HCT116 (cell line): Measurements from ENCODE around the gene MBD3L1. TPM values are rescaled to one million over a fixed set of nuclear protein-coding genes. Genes with fewer than 3 reads are reported as not detected.
A peak's percentile ranks its signal among the peaks of the same experiment; 100 is the strongest.

ENCODE experiments used
- ATAC-seq: fragments of 200-7000 bp; cut with Tn5 transposase; 2 replicates; pipeline ENCODE4 v1.9.1; 2020; ENCODE audit warnings: mild to moderate bottlenecking, moderate library complexity
- BruUV-seq: library from RNA; stranded (reverse); fragments of 400-500 nt; replicated peaks from 2 replicates; lab custom pipeline; 2021; lab: Mats Ljungman, UMichigan
- CTCF ChIA-PET: fragments of 300-600 bp; sonication (Branson Sonifier 250); formaldehyde crosslinking; loops from one replicate; lab custom pipeline; 2021; ENCODE audit warnings: antibody characterized with exemption; lab: Charles Lee
- POLR2A ChIA-PET: fragments of 300-600, 350-600 bp; sonication (Branson Sonifier 250); formaldehyde crosslinking; loops from one replicate; lab custom pipeline; 2021; ENCODE audit warnings: antibody characterized with exemption; lab: Charles Lee
- RAD21 ChIA-PET, 2 experiments: fragments of 300-600 bp; sonication (Branson Sonifier 250); formaldehyde crosslinking; loops; one replicate each; lab custom pipeline; 2023; ENCODE audit warnings: low total read pairs in 2 of 2; ENCODE audit not compliant: uncharacterized antibody in 2 of 2, unreplicated experiment in 2 of 2, low non-redundant PET in 1 of 2; lab: Charles Lee
- DNase-seq: peaks from one replicate; pipeline ENCODE4 v3.0.0-alpha.2; 2010; ENCODE audit warnings: low read depth, low spot score
- H2AFZ ChIP-seq: fragments of 200-600 bp; shearing (Covaris generic), sonication (generic); 2 replicates; pipeline ENCODE4 v1.6.1; 2017; ENCODE audit warnings: low read depth, mixed run types, mixed read lengths, antibody characterized with exemption, low read length; ENCODE audit not compliant: poor library complexity, severe bottlenecking
- H3K27ac ChIP-seq: 2 replicates; pipeline ENCODE4 v1.5.1; 2012; ENCODE audit warnings: low read depth, low read length
- H3K27me3 ChIP-seq: fragments of 200-600 bp; sonication (generic); 2 replicates; pipeline ENCODE4 v1.6.1; 2016; ENCODE audit warnings: mixed run types, low read length, mixed read lengths; ENCODE audit not compliant: insufficient read depth
- H3K36me3 ChIP-seq, 2 experiments: fragments of 200-500 bp in 1 of 2; fragments of 200-600 bp in 1 of 2; sonication (Bioruptor generic) in 1 of 2; sonication (generic) in 1 of 2; 2 replicates each; pipeline versions ENCODE4 v1.5.1 to v1.6.1; 2014 to 2016; ENCODE audit warnings: low read length in 2 of 2, inconsistent platforms in 1 of 2, mixed read lengths in 1 of 2, mixed run types in 1 of 2; ENCODE audit not compliant: insufficient read depth in 2 of 2, control insufficient read depth in 1 of 2
- H3K4me1 ChIP-seq, 2 experiments: fragments of 200-600 bp in 1 of 2; sonication (generic) in 1 of 2; 2 replicates each; pipeline versions ENCODE4 v1.5.1 to v1.6.1; 2012 to 2017; ENCODE audit warnings: low read length in 2 of 2, inconsistent platforms in 1 of 2, mild to moderate bottlenecking in 1 of 2, mixed read lengths in 1 of 2, mixed run types in 1 of 2, moderate library complexity in 1 of 2; ENCODE audit not compliant: insufficient read depth in 2 of 2, control insufficient read depth in 1 of 2
- H3K4me2 ChIP-seq: fragments of 200-600 bp; sonication (generic); 2 replicates; pipeline ENCODE4 v1.6.1; 2017; ENCODE audit warnings: mixed run types, low read length, mixed read lengths
- H3K4me3 ChIP-seq, 2 experiments: fragments of 200-600 bp in 1 of 2; sonication (generic) in 1 of 2; replicated peaks in 1 of 2; 2 replicates each; pipeline ENCODE4 v1.5.1; 2011 to 2016; ENCODE audit warnings: low read length in 2 of 2, control low read depth in 1 of 2, low read depth in 1 of 2, mild to moderate bottlenecking in 1 of 2, mixed read lengths in 1 of 2, mixed run types in 1 of 2
- H3K79me2 ChIP-seq: fragments of 200-600 bp; sonication (generic); 2 replicates; pipeline ENCODE4 v1.6.1; 2017; ENCODE audit warnings: mild to moderate bottlenecking, mixed run types, low read length, moderate library complexity, mixed read lengths; ENCODE audit not compliant: insufficient read depth
- H3K9ac ChIP-seq: fragments of 200-600 bp; sonication (generic); 2 replicates; pipeline ENCODE4 v1.6.1; 2016; ENCODE audit warnings: low read length, mixed read lengths
- H3K9me2 ChIP-seq: fragments of 200-600 bp; sonication (generic), shearing (Covaris generic); 2 replicates; pipeline ENCODE4 v1.6.1; 2017; ENCODE audit warnings: mixed run types, mild to moderate bottlenecking, moderate library complexity; ENCODE audit not compliant: insufficient read depth
- H3K9me3 ChIP-seq, 2 experiments: fragments of 200-500 bp in 1 of 2; fragments of 200-600 bp in 1 of 2; sonication (Bioruptor generic) in 1 of 2; sonication (generic) in 1 of 2; 2 replicates each; pipeline ENCODE4 v1.6.1; 2014 to 2017; ENCODE audit warnings: low read length in 2 of 2, mixed read lengths in 2 of 2, inconsistent platforms in 1 of 2, low read depth in 1 of 2, mild to moderate bottlenecking in 1 of 2, mixed run types in 1 of 2, moderate library complexity in 1 of 2; ENCODE audit not compliant: control insufficient read depth in 1 of 2, insufficient read depth in 1 of 2
- H4K20me1 ChIP-seq: fragments of 200-600 bp; sonication (generic), shearing (Covaris generic); 2 replicates; pipeline ENCODE4 v1.6.1; 2017; ENCODE audit warnings: mixed run types, mild to moderate bottlenecking, moderate library complexity; ENCODE audit not compliant: insufficient read depth
- REST ChIP-seq: IDR thresholded peaks from 2 replicates; pipeline ENCODE4 v1.6.1; 2012; ENCODE audit warnings: low read depth
- ZNF274 ChIP-seq: fragments of 200-500 bp; sonication (Bioruptor generic); IDR thresholded peaks from 2 replicates; pipeline ENCODE4 v1.6.1; 2014; ENCODE audit warnings: mild to moderate bottlenecking, low read depth, low read length, inconsistent platforms
- intact Hi-C: fragments of 100-400 bp; cut with micrococcal nuclease; formaldehyde crosslinking; loops from 2 replicates; pipeline ENCODE4 v1.10.0; 2022
- total RNA-seq: library from RNA; stranded (reverse); gene quantifications from one replicate; pipeline ENCODE4 v1.2.1, GENCODE V29; 2021; ENCODE audit not compliant: unreplicated experiment
- TF ChIP-seq, protein P1 (sequence below): IDR thresholded peaks from 2 replicates; pipeline ENCODE4 v1.6.1; 2011; ENCODE audit warnings: mild to moderate bottlenecking, low read length, moderate library complexity; ENCODE audit not compliant: insufficient replicate concordance; ENCODE audit errors: extremely low read depth

Gene MBD3L1
- total RNA-seq, 1 experiment from 2014 or later: not detected

DNA sequence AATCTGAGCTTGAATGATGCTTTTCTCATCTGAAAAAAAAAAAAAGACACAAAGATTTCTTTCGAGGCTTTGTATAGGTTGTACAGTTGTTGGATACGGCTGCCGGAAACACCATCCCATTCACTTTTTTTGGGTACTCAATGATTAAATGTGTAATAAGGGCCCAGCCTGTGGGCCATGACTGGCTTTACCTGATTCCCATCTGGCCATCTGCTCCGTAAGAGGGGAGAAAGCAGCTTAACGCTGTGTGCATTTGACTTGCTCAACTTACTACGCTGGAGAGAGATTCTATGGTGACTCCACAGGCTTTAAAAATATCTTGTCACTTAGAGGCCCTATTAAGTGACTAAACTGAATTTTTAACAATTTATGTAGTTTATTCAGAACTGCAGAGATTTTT, 804 bp upstream of the MBD3L1 start:
- H3K4me1 ChIP-seq: peaks cover 5 to 19% of the 10 kb centered on the region in 2 experiments; a peak in 2 of 4 replicates
- no peaks in the 10 kb centered on the region for H3K9me3 ChIP-seq
- no peaks in the 10 kb centered on the region for H3K36me3 ChIP-seq
- H3K4me2 ChIP-seq: peak overlapping the region; percentile 98
- no peaks in the 10 kb centered on the region for H3K9me2 ChIP-seq
- no peaks in the 10 kb centered on the region for H4K20me1 ChIP-seq
- intact Hi-C loops: loop anchor here (10.0 kb wide), 2 partner anchors 153 to 183 kb away; partner anchors contain the start of gene MUC16
- ChIA-PET POLR2A (no interaction called here), RAD21 (no interaction called here), CTCF (no interaction called here)
- H2AFZ ChIP-seq: no peak overlapping the region
- peak overlapping the region; percentile 89; the same call in 1 of the 2 replicates for H3K27ac ChIP-seq
- H3K27me3 ChIP-seq: no peaks in the 10 kb centered on the region
- H3K79me2 ChIP-seq: no peaks in the 10 kb centered on the region
- no peak for ATAC-seq
- no peak for TF ChIP-seq ZNF274
- TF ChIP-seq REST: no peak
- TF ChIP-seq, protein P1, sequence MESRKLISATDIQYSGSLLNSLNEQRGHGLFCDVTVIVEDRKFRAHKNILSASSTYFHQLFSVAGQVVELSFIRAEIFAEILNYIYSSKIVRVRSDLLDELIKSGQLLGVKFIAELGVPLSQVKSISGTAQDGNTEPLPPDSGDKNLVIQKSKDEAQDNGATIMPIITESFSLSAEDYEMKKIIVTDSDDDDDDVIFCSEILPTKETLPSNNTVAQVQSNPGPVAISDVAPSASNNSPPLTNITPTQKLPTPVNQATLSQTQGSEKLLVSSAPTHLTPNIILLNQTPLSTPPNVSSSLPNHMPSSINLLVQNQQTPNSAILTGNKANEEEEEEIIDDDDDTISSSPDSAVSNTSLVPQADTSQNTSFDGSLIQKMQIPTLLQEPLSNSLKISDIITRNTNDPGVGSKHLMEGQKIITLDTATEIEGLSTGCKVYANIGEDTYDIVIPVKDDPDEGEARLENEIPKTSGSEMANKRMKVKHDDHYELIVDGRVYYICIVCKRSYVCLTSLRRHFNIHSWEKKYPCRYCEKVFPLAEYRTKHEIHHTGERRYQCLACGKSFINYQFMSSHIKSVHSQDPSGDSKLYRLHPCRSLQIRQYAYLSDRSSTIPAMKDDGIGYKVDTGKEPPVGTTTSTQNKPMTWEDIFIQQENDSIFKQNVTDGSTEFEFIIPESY: no peak
- peak overlapping the region; percentile 58 to 95 for H3K4me3 ChIP-seq
- H3K9ac ChIP-seq: peak overlapping the region; percentile 93
- BruUV-seq: TSS peak; percentile 60
- DNase-seq: no peak
